Activated CD8-positive, alpha-beta memory T cell treated with anti-CD3 and anti-CD28 coated beads, Interleukin-2, amount 50 U/mL, for 4 hours (primary cell): Measurements from ENCODE around the gene CRACDL.
"Not testable (repeated sequence)": the region's sequence is repeated elsewhere in the genome, so short reads cannot be mapped to it uniquely, and the experiment has no call there.

Experiments used
- DNase-seq: peaks from one replicate; pipeline ENCODE4 v3.0.0-alpha.2; 2020

The CRACDL gene

DNA sequence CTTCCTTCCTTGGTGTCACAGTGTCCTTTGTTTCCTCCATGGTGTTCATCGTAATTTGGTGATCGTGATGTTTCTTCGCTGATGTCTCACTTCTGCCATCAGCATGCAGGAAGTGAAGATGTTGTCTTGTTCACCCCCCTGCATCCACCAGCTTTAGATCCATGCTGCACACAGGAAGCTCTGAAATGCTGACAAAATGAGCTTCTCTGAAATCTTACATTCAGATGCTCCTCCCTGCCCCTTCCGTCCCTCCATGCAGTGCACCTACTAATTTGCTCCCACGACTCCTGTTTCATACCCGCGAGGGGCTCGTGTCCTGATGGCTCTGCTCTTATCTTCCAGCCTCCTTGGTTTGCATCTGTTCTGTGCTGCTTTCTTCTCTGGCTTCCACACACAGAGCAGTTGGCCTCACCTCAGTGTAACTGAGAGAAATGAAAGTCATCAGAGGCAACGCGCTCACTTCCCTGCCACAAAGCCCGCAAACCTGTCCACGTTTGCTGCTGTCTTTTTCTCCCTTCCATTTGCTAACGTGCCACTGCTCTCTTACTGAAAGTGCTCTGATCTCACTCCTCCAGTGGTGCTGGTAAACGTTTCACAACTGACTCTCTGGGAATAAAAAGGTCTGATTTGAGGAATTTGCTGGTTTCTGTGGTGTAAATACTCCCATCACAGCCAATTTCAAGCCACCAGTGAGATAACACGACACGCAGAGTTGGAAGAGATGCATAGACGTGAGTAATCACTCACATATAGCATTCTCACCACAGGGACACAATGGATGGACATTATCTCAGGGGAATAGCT lies 164.1 kb downstream of the CRACDL start:
- DNase-seq: peak; percentile 48

DNA sequence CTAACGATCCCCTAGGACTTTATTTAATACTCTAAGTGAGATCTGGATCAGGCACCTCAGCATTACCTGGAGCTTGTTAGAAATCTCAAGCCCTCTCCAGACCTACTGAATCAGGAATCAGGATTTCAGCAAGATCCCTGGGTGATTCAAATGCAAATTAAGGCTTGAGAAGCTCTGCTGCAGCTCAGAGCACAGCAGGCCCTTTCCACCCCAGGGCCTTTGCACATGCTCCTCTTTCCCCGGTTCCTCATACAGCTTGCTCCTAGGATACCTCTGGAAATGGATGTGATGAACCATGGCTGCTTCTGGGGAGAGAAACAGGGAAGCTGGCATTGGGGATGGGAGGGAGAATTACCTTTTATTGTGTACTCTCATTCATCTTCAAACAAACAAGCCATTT lies 164.8 kb downstream of the CRACDL start:
- DNase-seq: no peak

- DNase-seq: no peak
Measured at GRCh38 chr2:98769784-98770183, 166.2 kb downstream of the CRACDL start.

GRCh38 chr2:98769114-98769476 lies 166.9 kb downstream of the CRACDL start:
- DNase-seq: no peak

- no peak for DNase-seq
Measured at GRCh38 chr2:98768384-98769113, 167.5 kb downstream of the CRACDL start.

DNA sequence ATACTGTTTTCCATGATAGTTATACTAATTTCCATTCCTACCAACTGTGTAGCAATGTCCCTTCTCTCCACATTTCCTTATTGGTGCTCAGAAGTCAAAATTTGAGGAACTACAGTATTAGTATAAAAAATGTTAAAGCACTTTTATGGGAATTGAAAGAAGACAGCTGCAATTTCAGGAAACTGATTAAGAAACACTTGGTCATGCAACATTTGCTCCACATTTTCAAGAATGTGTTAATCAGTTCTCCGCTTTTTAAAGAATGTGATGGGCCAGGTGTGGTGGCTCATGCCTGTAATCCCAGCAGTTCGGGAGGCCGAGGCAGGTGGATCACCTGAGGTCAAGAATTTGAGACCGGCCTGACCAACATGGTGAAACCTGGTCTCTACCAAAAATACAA lies 171.5 kb downstream of the CRACDL start:
- DNase-seq: no peak

- DNase-seq: no peak
Measured at GRCh38 chr2:98763209-98763951, 172.6 kb downstream of the CRACDL start.

GRCh38 chr2:98761909-98762308 lies 174.1 kb downstream of the CRACDL start:
- DNase-seq: no peak

DNA sequence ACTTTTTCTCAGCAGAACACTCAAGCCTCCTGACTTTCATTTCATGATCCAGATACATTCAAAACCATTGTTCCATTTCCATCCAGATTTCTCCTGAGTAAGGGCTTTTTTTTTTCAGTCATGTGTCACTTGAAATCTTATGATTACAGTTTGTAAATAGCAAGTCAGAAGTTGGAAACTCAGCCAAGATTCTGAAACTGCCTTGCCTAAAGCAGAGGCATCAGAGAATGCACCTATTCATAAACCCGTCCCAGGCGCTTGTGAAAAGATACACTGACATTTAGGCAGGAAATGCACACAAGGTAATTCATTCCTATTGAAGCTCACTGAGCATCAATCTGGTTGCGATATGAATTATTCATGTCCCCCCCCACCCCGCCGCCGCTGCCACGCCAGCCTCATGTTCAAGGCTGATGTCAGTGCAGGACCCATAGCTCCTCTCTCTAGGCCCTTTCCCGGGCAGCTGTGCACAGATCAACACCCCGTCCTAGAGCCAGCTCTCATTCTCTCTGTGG lies 174.7 kb downstream of the CRACDL start:
- DNase-seq: peak; percentile 77

GRCh38 chr2:98759827-98760625 lies 176.0 kb downstream of the CRACDL start:
- DNase-seq: no peak

- no peak for DNase-seq
Measured at GRCh38 chr2:98759338-98759737, 176.7 kb downstream of the CRACDL start.

GRCh38 chr2:98757904-98758421 lies 178.1 kb downstream of the CRACDL start:
- peak; percentile 48 for DNase-seq

GRCh38 chr2:98753801-98754200 lies 182.2 kb downstream of the CRACDL start:
- no peak for DNase-seq

DNA sequence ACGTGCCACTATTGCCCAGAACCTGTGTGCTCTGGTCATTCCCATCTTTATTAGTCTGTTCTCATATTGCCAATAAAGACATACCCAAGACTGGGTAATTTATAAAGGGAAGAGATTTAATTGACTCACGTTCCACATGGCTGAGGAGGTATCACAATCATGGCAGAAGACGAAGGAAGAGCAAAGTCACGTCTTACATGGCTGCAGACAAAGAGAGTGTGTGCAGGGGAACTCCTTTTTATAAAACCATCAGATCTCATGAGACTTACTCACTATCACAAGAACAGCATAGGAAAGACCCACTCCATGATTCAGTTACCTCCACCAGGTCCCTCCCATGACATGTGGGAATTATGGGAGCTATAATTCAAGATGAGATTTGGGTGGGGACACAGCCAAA lies 183.3 kb downstream of the CRACDL start:
- DNase-seq: not testable (repeated sequence)

GRCh38 chr2:98751748-98752147 lies 184.3 kb downstream of the CRACDL start:
- DNase-seq: no peak

DNA sequence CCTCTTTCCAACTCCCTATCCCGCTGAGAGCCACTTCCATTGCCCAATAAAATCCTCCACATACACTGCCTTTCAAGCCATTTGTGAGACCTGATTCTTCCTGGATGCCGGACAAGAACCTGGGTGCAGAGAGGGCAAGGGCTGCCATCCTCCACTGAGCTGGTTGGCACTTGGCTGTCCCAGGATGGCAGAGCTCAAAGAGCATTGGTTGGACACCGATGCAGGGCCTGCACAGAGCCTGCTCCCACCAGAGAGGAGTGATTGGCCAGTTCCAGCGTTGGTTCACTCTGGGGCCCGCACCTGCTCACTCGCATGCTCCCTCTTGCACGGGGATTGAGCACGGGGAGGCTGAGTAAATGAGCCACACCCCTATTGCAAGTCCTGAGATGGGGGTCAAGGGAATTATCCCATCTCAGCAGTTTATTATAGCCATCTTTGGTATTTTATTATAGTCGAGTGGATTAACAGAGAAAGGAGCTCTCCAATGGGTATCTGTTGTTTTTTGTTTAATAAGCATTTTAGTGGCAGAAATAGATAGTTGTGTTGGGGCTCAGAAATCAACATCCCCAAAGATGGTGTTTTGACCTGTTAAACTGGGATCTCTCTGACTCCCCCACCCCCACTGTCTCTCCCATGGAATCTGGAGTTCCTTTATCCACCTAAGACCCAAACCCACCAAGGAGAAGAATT lies 185.3 kb downstream of the CRACDL start:
- no peak for DNase-seq

DNA sequence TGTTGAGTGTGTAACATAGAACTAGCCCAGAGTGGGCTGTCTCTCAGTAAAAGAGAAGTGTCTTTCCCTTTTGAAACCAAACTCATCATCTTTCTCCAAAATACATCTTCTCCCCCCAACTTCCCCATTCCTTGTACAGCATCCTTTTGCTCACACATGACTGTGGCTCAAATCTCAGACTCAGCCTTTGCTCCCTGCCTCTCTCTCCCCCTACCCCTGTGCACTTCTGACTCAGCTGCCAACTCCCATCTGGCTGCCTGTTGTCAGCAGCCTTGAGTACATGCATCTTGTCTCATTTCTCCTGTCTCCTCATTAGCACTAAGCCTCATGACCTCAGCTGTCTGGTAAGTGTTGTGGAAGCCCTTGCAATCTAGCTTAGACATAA lies 187.0 kb downstream of the CRACDL start:
- no peak for DNase-seq

DNA sequence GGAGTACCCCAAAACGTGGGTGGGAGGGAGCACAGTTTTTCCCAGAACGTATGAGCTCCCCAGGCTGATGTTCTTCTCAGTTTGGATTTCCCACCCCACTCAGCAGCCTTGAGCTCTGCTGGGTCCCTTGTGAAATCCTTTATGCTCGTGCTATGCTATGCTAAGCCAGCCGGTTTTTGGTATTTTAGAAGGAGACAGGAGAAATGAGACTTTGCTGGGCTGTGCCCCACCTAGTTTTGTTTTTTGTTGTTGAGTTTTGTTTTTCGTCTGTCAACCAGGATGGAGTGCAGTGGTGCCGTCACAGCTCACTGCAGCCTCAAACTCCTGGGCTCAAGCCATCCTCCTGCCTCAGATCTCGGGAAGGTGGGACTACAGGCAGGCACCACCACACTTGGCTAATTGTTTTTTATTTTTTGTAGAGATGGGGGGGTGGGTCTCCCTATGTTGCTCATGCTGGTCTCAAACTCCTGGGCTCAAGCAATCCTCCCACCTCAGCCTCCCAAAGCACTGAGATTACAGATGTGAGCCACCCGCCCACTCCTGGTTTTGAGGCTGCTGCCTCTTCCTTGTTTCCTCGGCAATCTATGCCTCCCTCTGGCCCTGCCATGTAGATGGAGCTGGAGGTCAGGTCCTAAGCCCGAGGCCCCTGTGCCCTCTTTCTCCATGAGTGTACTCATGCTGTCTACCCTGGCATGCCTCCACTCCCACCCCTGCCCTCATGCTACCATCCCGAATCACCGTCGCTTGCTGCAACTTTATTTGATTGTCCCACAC lies 187.5 kb downstream of the CRACDL start:
- DNase-seq: no peak

DNA sequence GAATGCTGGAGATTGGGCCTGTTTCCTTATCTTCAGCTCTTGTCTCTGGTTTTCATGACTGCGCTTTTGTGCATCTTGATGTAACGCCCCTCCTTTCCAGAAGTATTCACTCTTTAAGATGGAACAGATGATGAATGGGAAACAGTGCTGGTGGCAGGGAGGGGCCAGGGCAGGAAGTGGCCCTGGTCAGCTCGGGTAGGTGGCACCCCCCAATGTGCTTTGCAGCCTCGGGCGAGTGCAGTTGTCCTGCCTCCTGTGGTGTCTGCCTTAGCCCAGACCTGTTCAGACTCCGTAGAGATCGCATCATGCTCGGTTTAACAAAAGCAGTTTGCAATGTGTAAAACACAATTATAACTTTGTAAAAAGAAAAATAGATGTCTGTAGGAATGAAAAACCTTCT lies 188.1 kb downstream of the CRACDL start:
- DNase-seq: no peak

GRCh38 chr2:98746426-98746825 lies 189.6 kb downstream of the CRACDL start:
- no peak for DNase-seq

GRCh38 chr2:98744595-98744994 lies 191.4 kb downstream of the CRACDL start:
- no peak for DNase-seq
